Activated naive CD8-positive, alpha-beta T cell treated with anti-CD3 and anti-CD28 coated beads, Interleukin-2, amount 50 U/mL, for 16 hours (primary cell): ENCODE data around the gene ZC3H14.

Experiments used
- DNase-seq: peaks from one replicate; pipeline ENCODE4 v3.0.0-alpha.2; 2020; ENCODE audit warnings: low read depth, low spot score

ZC3H14 gene

GRCh38 chr14:88551094-88551870 lies 11.6 kb upstream of the ZC3H14 start:
- DNase-seq, result peak; percentile 15

GRCh38 chr14:88551980-88552431 lies 10.8 kb upstream of the ZC3H14 start:
- no peak for DNase-seq

GRCh38 chr14:88552876-88553275 lies 10.0 kb upstream of the ZC3H14 start:
- no peak for DNase-seq

GRCh38 chr14:88553886-88554456 lies 8.9 kb upstream of the ZC3H14 start:
- no peak for DNase-seq

GRCh38 chr14:88554457-88555286 lies 8.2 kb upstream of the ZC3H14 start, which contains the start of gene PTPN21:
PTPN21 (minus strand) TSS chr14:88555007; CDS start chr14:88550417, 4,590 bp downstream.
- DNase-seq, result no peak

- no peak for DNase-seq
These were observed 6.3 kb upstream of the ZC3H14 start for GRCh38 chr14:88556581-88556980.

- DNase-seq, result no peak
These were observed 3.0 kb upstream of the ZC3H14 start for GRCh38 chr14:88559852-88560251.

- DNase-seq, result no peak
These were observed 356 bp upstream of the ZC3H14 start for GRCh38 chr14:88562532-88562830.

- DNase-seq, result no peak
These were observed 1.0 kb downstream of the ZC3H14 start for GRCh38 chr14:88563845-88564244.

- DNase-seq, result no peak
These were observed 2.6 kb downstream of the ZC3H14 start for GRCh38 chr14:88565427-88565826.

- DNase-seq, result no peak
These were observed 5.4 kb downstream of the ZC3H14 start for GRCh38 chr14:88568196-88568595.

- DNase-seq, result no peak
These were observed 9.3 kb downstream of the ZC3H14 start for GRCh38 chr14:88572117-88572516.

- DNase-seq, result no peak
These were observed 13.4 kb downstream of the ZC3H14 start for GRCh38 chr14:88576222-88576621.

GRCh38 chr14:88584451-88584850 lies 21.6 kb downstream of the ZC3H14 start:
- no peak for DNase-seq

- DNase-seq, result no peak
These were observed 25.2 kb downstream of the ZC3H14 start for GRCh38 chr14:88588081-88588480.

GRCh38 chr14:88590173-88590572 lies 27.3 kb downstream of the ZC3H14 start:
- no peak for DNase-seq

- no peak for DNase-seq
These were observed 29.2 kb downstream of the ZC3H14 start for GRCh38 chr14:88592031-88592430.

GRCh38 chr14:88597038-88597437 lies 34.2 kb downstream of the ZC3H14 start:
- DNase-seq, result no peak

GRCh38 chr14:88597601-88598000 lies 34.8 kb downstream of the ZC3H14 start:
- DNase-seq, result no peak

GRCh38 chr14:88598097-88598675 lies 35.3 kb downstream of the ZC3H14 start:
- no peak for DNase-seq

- DNase-seq, result no peak
These were observed 36.5 kb downstream of the ZC3H14 start for GRCh38 chr14:88599326-88599725.

GRCh38 chr14:88599761-88600439 lies 37.1 kb downstream of the ZC3H14 start:
- DNase-seq, result no peak
